Upper lobe of left lung (tissue), 4 donors: ENCODE measurements around the gene BSX.

Experiments
- EP300 ChIP-seq, 4 donors: sonication (generic); formaldehyde crosslinking; IDR thresholded peaks; one replicate each; pipeline ENCODE4 v1.5.1; 2017; ENCODE audit warnings: antibody characterized with exemption in 4 of 4, control low read depth in 2 of 4
- POLR2AphosphoS5 ChIP-seq, 2 donors: sonication (generic); formaldehyde crosslinking; IDR thresholded peaks; one replicate each; pipeline ENCODE4 v1.5.1; 2017; ENCODE audit warnings: antibody characterized with exemption in 2 of 2

GRCh38 chr11:122963961-122964360 lies 17.7 kb downstream of the BSX start:
- no peak for TF ChIP-seq POLR2AphosphoS5 (IDR thresholded peaks at IDR 0.05)
- no peak for TF ChIP-seq EP300 (IDR thresholded peaks at IDR 0.05)
